H1 (cell line): Measurements from ENCODE around the gene CABP4. TPM values are rescaled to one million over a fixed set of nuclear protein-coding genes. Genes with fewer than 3 reads are reported as not detected.

Source experiments
- BCL11A ChIP-seq, 2 experiments: IDR thresholded peaks; one replicate each; pipeline ENCODE4 v1.6.1; 2011; ENCODE audit warnings: low read depth in 2 of 2, low read length in 2 of 2, mild to moderate bottlenecking in 2 of 2
- POLR2AphosphoS5 ChIP-seq: IDR thresholded peaks from 2 replicates; pipeline ENCODE4 v1.6.1; 2011; ENCODE audit warnings: low read depth, low read length
- RAD21 ChIP-seq, 2 experiments: IDR thresholded peaks in 1 of 2; conservative IDR thresholded peaks in 1 of 2; 2 replicates each; pipeline ENCODE4 v1.6.1; 2011; ENCODE audit warnings: low read depth in 2 of 2, low read length in 2 of 2, improper control_type of control experiment in 1 of 2, inconsistent platforms in 1 of 2, mild to moderate bottlenecking in 1 of 2, moderate library complexity in 1 of 2
- SRF ChIP-seq: IDR thresholded peaks from 2 replicates; pipeline ENCODE4 v1.6.1; 2011; ENCODE audit warnings: mild to moderate bottlenecking, low read depth, low read length, moderate library complexity
- USF2 ChIP-seq: IDR thresholded peaks from 2 replicates; pipeline ENCODE4 v1.6.1; 2011; ENCODE audit warnings: low read length, improper control_type of control experiment
- polyA plus RNA-seq, 7 experiments: library from polyadenylated mRNA; depleted of rRNA in 3 of 7; stranded (reverse) in 5 of 7; unstranded in 2 of 7; fragments of >200 nt in 5 of 7; fragments of 200-250 nt in 2 of 7; gene quantifications; 1 replicate in 5 of 7; 2 replicates in 1 of 7; 4 replicates in 1 of 7; pipeline versions ENCODE4 v1.2.1 to v1.2.3, GENCODE V29; 2011 to 2013; ENCODE audit warnings: missing spikeins in 2 of 7, mixed read lengths in 2 of 7
- total RNA-seq: library from RNA; stranded (reverse); fragmentation: NEBNext Ultra II Directional; extraction: Animal tissue kit (Norgen Biotek cat#: 25700); gene quantifications from 2 replicates; pipeline ENCODE4 v1.2.1, GENCODE V29; 2021

Gene CABP4
- total and polyA plus RNA-seq, 2 of the 8 experiments (the other 6 are each of a cell fraction or from before 2014, with no cell fraction given): not detected

GRCh38 chr11:67407688-67408163 is 47.4 kb upstream of the CABP4 start (continued):
- TF ChIP-seq USF2 (no peak), BCL11A (IDR thresholded peaks at IDR 0.05; ENCODE audit: low read depth in 2 of 2, low read length in 2 of 2) (no peak), SRF (no peak), RAD21 (IDR thresholded peaks at IDR 0.05 in 1 of 2, conservative IDR thresholded peaks at IDR 0.05 in 1 of 2; ENCODE audit: low read depth in 2 of 2, low read length in 2 of 2) (no peak), POLR2AphosphoS5 (no peak)
